HG03159 (cell line): Measurements from ENCODE around the gene GRID2IP.
"Not testable (repeated sequence)": the region's sequence is repeated elsewhere in the genome, so short reads cannot be mapped to it uniquely, and the experiment has no call there.

Experiments
- ATAC-seq: cut with Tn5 transposase; IDR thresholded peaks from one replicate; pipeline ENCODE4 v1.9.1; 2021; ENCODE audit warnings: mild to moderate bottlenecking, moderate library complexity; ENCODE audit not compliant: unreplicated experiment

GRID2IP gene

DNA sequence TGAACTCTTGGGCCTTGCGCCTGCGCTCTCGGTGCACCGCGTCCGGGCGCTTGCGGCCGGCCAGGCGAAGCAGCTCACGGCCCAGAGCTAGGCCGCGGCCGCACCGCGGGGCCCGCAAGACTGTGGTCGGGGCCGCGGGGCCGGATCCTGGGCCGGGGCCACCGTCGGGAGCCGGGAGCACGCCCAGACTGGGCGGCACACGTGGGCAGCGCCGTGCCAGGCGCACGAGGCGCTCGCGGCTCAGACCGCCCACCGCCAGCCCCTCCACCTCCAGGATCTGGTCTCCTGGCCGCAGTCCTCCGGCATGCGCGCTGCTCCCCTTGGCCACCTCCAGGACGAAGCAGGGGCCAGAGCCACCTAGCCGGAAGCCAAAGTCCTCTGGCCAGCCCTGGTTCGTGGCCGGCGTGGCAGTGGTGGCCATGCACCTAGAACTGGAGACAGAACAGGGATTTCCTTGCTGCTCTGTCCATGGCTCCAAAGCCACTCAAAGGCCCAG lies at the start of gene GRID2IP:
Gene GRID2IP (minus strand): TSS at position 446 of the 496 bp plus-strand sequence. CDS start 25 bp downstream, at position 421.
- ATAC-seq, result no peak

DNA sequence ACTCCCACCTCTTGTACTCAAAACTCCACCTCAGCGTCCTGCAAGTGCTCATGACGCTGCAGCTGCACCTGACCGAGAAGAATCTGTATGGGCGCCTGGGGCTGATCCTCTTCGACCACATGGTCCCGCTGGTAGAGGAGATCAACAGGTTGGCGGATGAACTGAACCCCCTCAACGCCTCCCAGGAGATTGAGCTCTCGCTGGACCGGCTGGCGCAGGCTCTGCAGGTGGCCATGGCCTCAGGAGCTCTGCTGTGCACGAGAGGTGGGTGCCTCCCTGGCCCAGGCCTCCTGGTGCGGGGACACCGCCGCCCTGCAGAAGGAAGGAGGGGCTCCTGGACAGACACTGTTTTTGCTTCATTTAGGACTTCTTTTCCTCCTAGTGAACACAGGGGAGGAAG lies 48.8 kb upstream of the GRID2IP start:
- no peak for ATAC-seq

DNA sequence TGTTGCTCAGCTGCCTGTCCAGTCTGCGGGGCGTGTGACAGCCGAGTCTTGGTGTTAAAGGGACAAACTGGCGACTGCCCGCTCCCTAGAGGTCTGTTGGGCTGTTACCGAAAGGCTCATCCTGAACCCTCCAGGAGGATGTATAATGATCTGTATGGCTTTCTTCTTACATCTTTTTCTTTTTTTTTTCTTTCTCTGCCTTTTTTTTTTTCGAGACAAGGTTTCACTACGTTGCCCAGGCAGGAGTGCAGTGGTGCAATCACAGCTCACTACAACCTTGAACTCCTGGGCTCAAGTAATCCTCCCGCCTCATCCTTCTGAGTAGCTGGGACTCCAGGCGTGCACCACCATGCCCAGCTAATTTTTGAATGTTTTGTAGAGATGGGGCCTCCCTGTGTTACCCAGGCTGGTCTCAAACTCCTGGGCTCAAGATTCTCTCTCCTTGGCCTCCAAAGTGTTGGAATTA lies 39.4 kb upstream of the GRID2IP start:
- ATAC-seq, result no peak

DNA sequence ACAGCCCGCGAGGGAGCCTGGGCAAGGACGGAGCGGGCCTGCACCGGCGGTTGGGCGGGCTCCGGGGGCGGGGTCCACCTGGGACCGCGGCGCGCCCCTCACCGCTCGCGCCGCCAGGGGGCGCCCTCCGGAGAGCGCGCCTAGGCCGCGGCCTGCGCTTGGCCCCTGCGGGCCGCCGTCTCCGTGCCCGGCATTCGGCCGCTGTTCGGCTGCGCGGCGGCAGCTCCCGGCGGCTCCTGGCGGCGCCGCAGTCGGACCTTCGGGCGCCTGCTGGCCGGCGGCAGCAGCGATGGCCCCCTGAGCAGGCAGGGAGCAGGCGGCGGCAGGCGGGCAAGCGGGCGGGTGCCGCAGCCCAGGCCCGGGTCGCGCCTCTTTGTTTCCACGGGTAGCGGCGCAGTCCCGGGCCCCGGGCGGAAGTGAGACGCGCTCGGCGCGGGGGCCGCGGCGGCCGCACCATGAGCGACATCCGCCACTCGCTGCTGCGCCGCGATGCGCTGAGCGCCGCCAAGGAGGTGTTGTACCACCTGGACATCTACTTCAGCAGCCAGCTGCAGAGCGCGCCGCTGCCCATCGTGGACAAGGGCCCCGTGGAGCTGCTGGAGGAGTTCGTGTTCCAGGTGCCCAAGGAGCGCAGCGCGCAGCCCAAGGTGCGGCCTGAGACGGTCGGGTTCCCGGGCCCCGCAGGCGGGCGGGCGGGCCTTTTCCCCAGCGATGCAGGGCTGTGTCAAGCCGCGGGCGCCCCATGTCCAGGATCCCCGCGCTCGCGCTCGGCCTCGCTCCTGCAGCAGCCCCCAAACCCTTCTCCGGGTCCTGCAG lies 38.8 kb upstream of the GRID2IP start, which contains the start of gene INTS15:
Gene INTS15 (plus strand): TSS at position 193 of the 816 bp plus-strand sequence. CDS start 263 bp downstream, at position 456.
- peak; percentile 79 for ATAC-seq

DNA sequence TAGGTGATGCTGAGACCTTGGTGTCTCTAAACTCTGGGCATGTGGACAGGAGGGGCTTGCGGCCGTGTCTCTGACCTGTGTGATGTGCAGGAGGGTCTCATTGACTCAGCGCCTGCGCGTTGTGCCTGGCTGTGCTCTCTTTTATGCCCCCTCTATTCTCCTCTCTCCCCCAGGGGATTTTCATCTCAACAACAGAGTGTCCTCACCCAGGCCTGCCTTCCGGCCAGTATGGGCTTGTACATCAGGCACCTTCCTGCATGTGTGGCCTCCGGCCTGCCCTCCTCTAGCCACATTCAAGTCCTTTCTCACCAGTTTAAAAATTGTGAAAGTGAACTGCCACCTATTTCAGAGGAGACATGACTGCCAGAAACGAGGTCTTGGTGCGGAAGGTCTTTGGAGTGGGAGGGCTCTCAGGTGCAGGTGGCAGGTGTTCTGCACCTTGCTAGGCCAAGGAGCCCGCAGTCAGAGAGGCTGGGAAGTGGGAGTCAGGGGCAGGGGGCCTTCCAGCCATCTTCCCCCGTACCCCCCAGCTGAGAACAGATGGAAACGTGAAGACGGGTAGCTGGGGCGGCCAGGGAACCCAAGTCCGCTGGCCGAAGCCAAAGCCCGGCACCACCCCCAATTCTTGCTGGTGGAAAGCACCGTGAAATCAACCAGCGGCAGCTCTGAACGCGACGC lies 38.0 kb upstream of the GRID2IP start:
- ATAC-seq, result no peak

DNA sequence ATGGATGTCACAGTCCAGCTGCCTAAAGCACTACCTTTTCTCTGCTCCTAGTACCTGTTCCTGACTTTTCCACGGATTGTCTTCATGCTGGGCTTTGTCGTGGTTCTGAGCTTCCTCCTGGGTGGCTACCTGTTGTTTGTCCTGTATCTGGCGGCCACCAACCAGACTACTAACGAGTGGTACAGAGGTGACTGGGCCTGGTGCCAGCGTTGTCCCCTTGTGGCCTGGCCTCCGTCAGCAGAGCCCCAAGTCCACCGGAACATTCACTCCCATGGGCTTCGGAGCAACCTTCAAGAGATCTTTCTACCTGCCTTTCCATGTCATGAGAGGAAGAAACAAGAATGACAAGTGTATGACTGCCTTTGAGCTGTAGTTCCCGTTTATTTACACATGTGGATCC lies 37.3 kb upstream of the GRID2IP start:
- ATAC-seq, result no peak

DNA sequence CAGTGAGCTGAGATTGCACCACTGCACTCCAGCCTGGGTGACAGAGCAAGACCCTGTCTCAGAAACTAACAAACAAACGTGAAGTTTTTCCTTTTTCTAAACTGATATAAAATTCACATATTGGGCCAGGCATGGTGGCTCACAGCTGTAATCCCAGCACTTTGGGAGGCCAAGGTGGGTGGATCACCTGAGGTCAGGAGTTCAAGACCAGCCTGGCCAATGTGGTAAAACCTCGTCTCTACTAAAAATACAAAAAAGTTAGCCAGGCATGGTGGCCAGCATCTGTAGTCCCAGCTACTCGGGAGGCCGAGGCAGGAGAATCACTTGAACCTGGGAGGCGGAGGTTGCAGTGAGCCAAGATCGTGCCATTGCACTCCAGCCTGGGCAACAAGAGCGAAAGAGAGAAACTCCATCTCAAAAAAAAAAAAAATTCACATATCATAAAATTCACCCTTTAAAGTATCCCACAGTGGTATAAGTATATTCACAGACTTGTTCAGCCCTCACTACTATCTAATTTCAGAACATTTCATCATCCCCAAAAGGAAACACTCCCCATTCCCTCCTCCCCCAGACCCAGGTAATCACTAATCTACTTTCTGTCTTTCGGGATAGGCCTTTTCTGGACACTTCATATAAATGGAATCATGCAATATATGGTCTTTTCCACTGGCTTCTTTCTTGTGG lies 34.6 kb upstream of the GRID2IP start:
- not testable (repeated sequence) for ATAC-seq

DNA sequence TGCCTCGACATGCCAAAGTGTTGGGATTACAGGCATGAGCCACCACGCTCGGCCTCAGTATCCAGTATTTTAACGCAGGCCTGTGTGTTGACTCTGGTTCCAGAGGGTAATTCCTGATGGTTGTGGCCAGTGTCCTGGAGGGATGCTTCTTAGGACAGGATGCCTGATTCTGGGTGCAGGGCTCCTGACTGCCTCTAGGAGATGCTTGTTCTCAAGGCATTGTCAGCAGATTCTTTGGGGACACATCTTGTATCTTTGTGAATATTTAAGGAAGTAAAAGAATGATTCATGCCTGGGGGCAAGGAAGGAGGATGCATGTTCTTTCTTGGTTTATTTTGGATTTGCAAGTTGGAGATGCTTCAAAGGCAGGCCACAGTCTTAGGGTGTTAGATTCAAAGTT lies 28.2 kb upstream of the GRID2IP start:
- ATAC-seq, result no peak

DNA sequence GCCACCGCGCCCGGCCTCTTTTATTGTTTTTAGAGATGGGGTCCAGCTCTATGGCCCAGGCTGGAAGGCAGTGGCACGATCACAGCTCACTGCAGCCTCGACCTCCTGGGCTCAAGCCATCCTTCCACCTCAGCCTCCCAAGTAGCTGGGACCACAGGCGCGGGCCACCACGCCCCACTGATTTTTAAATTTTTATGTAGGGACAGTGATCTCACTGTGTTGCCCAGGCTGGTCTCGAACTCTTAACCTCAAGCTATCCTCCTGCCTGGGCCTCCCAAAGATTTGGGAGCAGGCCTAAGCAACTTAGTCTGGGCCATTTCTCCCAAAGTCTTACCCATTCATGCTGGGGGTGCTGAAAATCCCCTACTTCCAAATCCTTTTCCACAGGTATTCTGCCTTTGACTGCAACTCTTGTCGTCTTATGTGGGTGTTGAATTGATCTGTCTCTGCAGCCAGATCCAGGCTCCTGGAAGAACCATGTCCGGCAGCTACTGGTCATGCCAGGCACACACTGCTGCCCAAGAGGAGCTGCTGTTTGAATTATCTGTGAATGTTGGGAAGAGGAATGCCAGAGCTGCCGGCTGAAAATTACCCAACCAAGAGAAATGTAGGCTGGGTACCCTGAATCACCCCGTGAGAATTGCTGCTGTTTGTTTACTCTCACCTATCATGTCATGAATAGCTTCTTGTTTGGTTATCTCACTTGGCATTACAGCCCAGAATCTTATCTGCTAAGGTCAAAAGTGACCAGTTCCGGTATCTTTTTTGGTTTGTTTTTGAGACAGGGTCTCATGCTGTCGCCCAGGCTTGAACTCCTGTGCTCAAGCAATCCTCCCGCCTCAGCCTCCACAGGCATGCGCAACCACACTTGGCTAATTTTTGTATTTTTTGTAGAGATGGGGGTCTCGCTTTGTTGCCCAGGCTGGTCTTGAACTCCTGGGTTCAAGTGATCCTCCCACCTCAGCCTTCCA lies 27.1 kb upstream of the GRID2IP start:
- no peak for ATAC-seq

DNA sequence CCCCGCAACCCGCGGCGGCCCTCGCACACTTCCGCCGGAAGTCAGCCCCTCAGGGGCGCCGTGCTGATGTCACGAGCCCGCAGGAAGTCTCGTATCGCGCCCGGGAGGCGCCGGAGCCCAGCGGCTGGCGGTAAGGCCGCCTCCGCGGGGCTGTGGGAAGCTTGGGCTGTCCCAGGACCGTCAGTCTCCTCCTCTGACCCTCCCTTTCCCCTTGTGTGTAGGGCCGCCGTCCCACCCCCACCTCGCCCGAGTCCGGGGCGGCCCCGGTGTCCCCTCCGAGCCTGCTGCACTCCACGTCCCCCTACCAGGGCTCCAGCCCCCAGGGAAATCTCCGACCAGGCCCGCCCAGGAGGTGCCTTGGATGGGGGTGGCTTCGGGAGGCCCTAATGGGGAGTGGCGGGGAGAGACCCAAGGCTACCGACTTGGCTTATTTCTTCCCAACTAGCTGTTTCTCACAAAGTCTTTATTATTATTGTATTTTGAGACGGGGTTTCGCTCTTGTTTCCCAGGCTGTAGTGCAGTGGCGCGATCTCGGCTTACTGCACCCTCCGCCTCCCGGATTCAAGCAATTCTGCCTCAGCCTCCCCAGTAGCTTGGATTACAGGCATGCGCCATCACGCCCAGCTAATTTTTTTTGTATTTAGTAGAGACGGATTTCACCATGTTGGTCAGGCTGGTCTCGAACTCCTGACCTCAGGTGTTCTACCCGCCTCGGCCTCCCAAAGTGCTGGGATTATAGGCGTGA lies 26.3 kb upstream of the GRID2IP start, which contains the start of gene ZDHHC4:
Gene ZDHHC4 (plus strand): TSS at position 86 of the 745 bp plus-strand sequence. CDS start 3,108 bp downstream, outside the sequence.
- ATAC-seq, result peak; percentile 95

DNA sequence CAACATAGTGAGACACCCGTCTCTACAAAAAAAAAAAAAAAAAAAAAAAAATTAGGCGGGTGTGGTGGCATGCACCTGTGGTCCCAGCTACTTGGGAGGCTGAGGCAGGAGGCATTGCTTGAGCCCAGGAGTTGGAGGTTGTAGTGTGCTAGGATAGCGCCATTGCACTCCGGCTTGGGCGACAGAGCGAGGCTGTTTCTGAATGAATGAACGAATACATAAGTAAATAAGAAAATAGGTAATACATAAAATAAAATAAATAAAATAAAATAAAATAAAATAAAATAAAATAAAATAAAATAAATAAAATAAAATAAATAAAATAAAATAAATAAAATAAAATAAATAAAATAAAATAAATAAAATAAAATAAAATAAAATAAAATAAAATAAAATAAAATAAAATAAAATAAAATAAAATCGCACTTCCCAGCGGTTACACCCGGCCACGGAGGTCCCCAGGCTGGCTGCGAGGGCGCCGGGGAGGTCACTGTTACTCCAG lies 25.7 kb upstream of the GRID2IP start:
- not testable (repeated sequence) for ATAC-seq

DNA sequence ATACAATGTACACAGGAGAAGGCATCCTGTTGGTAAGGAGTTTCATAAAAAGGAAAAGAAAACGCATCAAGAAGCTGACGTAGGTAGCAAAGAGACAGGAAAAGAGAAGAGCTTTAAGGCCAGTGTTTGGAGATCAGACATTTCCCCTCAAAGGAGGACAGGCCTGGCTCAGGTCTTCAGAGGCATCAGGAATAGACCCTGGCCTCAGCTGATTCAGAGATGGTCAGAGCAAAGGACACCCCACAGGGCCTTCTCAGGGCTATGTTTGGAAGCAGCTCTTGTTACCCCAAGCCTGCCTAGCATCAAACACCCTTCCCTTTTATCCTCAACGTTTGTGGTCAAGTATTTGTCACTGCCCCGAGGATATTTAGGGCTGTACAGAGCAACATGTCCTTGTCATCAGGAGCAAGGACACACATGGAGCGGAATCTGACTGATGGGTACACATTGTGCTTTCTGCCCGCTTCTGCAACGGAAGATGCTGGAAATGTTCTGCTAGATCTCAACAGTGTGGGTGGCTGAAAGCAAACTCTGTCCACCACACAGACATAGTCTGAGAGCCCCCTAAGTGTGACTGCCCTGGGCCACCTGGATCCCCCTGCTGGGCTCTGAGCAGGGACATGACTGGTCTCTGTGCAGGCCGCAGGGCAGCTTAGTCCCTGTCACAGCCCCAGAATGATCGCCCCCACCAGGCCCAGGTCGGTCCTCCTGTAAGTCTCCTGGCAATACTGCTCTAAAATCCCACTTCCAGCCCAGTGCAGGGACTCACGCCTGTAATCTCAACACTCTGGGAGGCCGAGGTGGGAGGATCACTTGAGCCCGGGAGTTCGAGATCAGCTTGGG lies 25.0 kb upstream of the GRID2IP start:
- no peak for ATAC-seq

DNA sequence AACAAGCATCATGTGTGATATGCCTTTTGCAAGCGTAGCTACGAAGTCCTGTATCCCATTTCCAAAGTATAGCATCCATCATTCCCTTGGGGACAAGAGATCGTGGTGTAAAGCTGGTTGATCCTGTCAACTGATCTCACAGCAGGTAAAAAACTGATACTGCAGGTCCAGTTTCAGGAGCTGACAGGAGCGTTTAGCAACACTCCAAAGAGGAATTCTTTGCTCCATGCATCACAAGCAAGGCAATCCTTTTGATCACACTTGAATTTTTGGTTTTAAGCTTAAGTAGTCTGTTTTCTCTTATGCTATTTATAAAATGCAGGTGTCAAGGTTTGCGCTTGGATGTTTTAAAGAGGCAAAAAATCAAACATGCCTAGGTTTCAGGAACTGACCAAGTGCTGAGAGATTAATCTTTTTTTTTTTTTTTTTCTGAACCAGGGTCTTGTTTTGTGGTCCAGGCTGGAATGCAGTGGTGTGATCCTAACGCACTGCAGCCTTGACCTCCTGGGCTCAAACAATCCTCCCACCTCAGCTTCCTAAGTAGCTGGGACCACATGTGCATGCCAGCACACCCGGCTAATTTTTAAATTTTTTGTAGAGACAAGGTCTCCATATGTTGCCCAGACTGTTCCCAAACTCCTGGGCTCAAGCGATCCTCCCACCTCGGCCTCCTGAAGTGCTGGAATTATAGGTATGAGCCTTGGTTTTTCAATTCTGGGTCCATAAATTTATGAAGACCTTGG lies 24.2 kb upstream of the GRID2IP start:
- no peak for ATAC-seq

DNA sequence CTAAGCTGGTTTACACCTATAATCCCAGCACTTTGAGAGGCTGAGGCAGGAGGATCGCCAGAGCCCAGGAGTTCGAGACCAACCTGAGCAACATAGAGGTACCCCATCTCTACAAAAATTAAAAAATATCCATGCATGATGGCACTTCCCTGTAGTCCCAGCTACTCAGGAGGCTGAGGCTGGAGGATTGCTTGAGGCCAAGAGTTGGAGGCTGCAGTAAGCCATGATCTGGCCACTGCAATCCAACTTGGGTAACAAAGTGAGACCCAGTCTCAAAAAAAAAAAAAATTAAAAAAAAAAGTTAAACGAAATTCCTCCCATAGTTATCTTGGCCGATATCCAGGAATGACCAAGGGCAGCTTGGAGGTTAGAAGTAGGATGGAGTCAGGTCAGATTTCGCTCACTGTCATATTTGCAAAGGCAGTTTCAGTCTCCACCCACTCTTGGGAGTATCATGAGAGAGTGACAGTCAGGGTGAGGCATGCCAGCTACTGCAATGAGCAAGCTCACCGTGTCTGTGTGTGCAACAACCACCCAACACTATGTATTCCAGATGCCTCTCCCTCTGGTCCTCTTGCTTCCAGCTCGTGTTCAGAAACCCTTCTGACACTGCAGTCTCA lies 20.0 kb upstream of the GRID2IP start:
- no peak for ATAC-seq

DNA sequence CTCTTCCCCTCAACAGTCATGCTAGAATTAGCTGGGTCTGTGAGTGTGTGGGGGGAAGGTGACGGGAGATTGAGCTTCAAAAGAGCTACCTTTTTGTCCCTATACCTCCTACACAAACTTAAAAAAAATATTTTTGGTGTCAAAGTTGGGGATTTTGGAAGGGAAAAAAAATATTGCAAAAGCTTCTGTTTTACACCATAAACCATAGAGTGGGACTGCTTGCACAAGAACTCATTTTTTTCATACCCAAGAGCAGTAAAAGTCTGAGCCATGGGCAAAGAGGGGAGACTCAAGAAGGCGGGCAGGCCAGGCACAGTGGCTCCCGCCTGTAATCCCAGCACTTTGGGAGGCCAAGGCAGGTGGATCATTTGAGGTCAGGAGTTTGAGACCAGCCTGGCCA lies 16.6 kb upstream of the GRID2IP start:
- no peak for ATAC-seq

DNA sequence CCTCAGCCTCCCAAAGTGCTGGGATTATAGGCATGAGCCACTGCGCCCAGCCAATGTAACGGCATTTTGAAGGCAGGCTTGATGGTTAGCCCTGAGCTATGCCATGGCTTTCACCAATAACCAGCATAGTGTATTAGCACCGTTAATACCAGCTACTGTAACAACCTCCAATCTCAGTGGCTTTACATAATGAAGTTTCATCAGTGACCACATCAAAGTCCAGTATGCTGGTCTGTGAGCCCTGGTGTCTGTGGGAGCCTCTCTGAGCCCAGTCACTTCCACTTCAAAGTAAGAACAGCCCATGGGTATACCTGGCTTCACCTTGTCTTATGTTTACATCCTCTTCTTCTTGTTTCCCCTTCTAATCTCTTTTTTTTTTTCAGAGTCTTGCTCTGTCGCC lies 14.4 kb upstream of the GRID2IP start:
- ATAC-seq, result no peak
